ENCODE data around the gene PPIG. TPM values are rescaled to one million over a fixed set of nuclear protein-coding genes. Genes with fewer than 3 reads are reported as not detected.
"Not testable (repeated sequence)": the region's sequence is repeated elsewhere in the genome, so short reads cannot be mapped to it uniquely, and the experiment has no call there.

Gene PPIG
- total and polyA plus RNA-seq, 2 donors (not counting 3 experiments of a cell fraction or from before 2014, with no cell fraction given), result 13.4 to 44.9 TPM

GRCh38 chr2:169684135-169684565 lies 100.0 kb downstream of the PPIG start:
- H3K27ac ChIP-seq (ENCODE audit: insufficient read depth, low read depth, low read length), result no peak overlapping the region
- H3K4me3 ChIP-seq (replicated peaks in 1 of 3; ENCODE audit: insufficient read depth in 1 of 3, low read depth in 1 of 3, low read length in 3 of 3), result no peak overlapping the region
- POLR2A ChIA-PET, result no interaction called here
- H3K9ac ChIP-seq (replicated peaks; ENCODE audit: extremely low read depth, insufficient read depth, low read length), result no peak overlapping the region
- no peak for TF ChIP-seq CTCF (IDR thresholded peaks at IDR 0.05; ENCODE audit: extremely low read depth in 1 of 2, insufficient read depth in 1 of 2, low read depth in 1 of 2, low read length in 2 of 2)
- TF ChIP-seq MYC (IDR thresholded peaks at IDR 0.05; ENCODE audit: low read depth, low read length), result no peak
- no peak for TF ChIP-seq EZH2 (IDR thresholded peaks at IDR 0.05; ENCODE audit: borderline replicate concordance, low read depth, low read length, severe bottlenecking)
- TF ChIP-seq MAX (IDR thresholded peaks at IDR 0.05; ENCODE audit: insufficient read depth, insufficient read length), result no peak
- TF ChIP-seq JUN (IDR thresholded peaks at IDR 0.05; ENCODE audit: borderline replicate concordance, insufficient read depth, insufficient read length, low read depth), result no peak
- H3K79me2 ChIP-seq (ENCODE audit: control insufficient read depth, insufficient read depth, low read length), result no peaks in the 10 kb centered on the region
- BruUV-seq (replicated peaks), result no TSS peak
- H4K20me1 ChIP-seq (replicated peaks; ENCODE audit: control insufficient read depth, extremely low read depth, insufficient read depth, low read length), result no peaks in the 10 kb centered on the region
- dilution Hi-C loops (cut with MboI; ENCODE audit: extremely low pct_ligation_motif_present, low sequenced_read_pairs) (no loop called here), intact Hi-C loops (cut with micrococcal nuclease) (no loop called here)
- DNase-seq (ENCODE audit: low read depth, low spot score), result no peak
- H3K4me2 ChIP-seq (ENCODE audit: insufficient read depth, low read length), result no peak overlapping the region
- no peaks in the 10 kb centered on the region for H3K36me3 ChIP-seq (ENCODE audit: control insufficient read depth in 2 of 2, extremely low read depth in 1 of 2, insufficient read depth in 2 of 2, low read length in 2 of 2)
- no peaks in the 10 kb centered on the region for H3K4me1 ChIP-seq (ENCODE audit: control insufficient read depth, extremely low read depth, insufficient read depth, low read length)
- FAIRE-seq, result no peak
- H3K9me3 ChIP-seq (replicated peaks; ENCODE audit: control insufficient read depth, insufficient read depth, low read length), result no peaks in the 10 kb centered on the region
- no peak overlapping the region for H2AFZ ChIP-seq (ENCODE audit: low read depth, low read length)
- H3K9me1 ChIP-seq (replicated peaks; ENCODE audit: control insufficient read depth, extremely low read depth, insufficient read depth, low read length), result no peaks in the 10 kb centered on the region
- peaks cover 6 to 11% of the 10 kb centered on the region in 2 experiments for H3K27me3 ChIP-seq (ENCODE audit: control insufficient read depth in 2 of 2, insufficient read depth in 2 of 2, low read length in 2 of 2)
- CTCF ChIA-PET, result interaction anchor here (0.7 kb wide), 1 partner anchor 116 kb away, joined by 3 read pairs; no protein-coding TSS in a partner anchor

- POLR2A ChIA-PET; intact Hi-C loops (cut with micrococcal nuclease); H3K9me1 ChIP-seq (replicated peaks; ENCODE audit: control insufficient read depth, extremely low read depth, insufficient read depth, low read length); BruUV-seq (replicated peaks); H3K9me3 ChIP-seq (replicated peaks; ENCODE audit: control insufficient read depth, insufficient read depth, low read length); H4K20me1 ChIP-seq (replicated peaks; ENCODE audit: control insufficient read depth, extremely low read depth, insufficient read depth, low read length); DNase-seq (ENCODE audit: low read depth, low spot score); H2AFZ ChIP-seq (ENCODE audit: low read depth, low read length); FAIRE-seq; H3K9ac ChIP-seq (replicated peaks; ENCODE audit: extremely low read depth, insufficient read depth, low read length); H3K79me2 ChIP-seq (ENCODE audit: control insufficient read depth, insufficient read depth, low read length); H3K4me1 ChIP-seq (ENCODE audit: control insufficient read depth, extremely low read depth, insufficient read depth, low read length); H3K4me3 ChIP-seq (replicated peaks in 1 of 3; ENCODE audit: insufficient read depth in 1 of 3, low read depth in 1 of 3, low read length in 3 of 3); H3K27ac ChIP-seq (ENCODE audit: insufficient read depth, low read depth, low read length); H3K4me2 ChIP-seq (ENCODE audit: insufficient read depth, low read length); H3K36me3 ChIP-seq (ENCODE audit: control insufficient read depth in 2 of 2, extremely low read depth in 1 of 2, insufficient read depth in 2 of 2, low read length in 2 of 2); dilution Hi-C loops (cut with MboI; ENCODE audit: extremely low pct_ligation_motif_present, low sequenced_read_pairs): not testable (repeated sequence)
- peaks cover 8 to 11% of the 10 kb centered on the region in 2 experiments for H3K27me3 ChIP-seq (ENCODE audit: control insufficient read depth in 2 of 2, insufficient read depth in 2 of 2, low read length in 2 of 2)
- CTCF ChIA-PET, result interaction anchor here (0.7 kb wide), 1 partner anchor 117 kb away, joined by 3 read pairs; no protein-coding TSS in a partner anchor
Observed at GRCh38 chr2:169684712-169685111, 100.6 kb downstream of the PPIG start.

GRCh38 chr2:169686825-169687224 lies 102.7 kb downstream of the PPIG start:
- BruUV-seq (replicated peaks); H3K9me3 ChIP-seq (replicated peaks; ENCODE audit: control insufficient read depth, insufficient read depth, low read length); DNase-seq (ENCODE audit: low read depth, low spot score); H2AFZ ChIP-seq (ENCODE audit: low read depth, low read length); H3K9ac ChIP-seq (replicated peaks; ENCODE audit: extremely low read depth, insufficient read depth, low read length); H3K36me3 ChIP-seq (ENCODE audit: control insufficient read depth in 2 of 2, extremely low read depth in 1 of 2, insufficient read depth in 2 of 2, low read length in 2 of 2); FAIRE-seq; H3K4me2 ChIP-seq (ENCODE audit: insufficient read depth, low read length); H3K4me3 ChIP-seq (replicated peaks in 1 of 3; ENCODE audit: insufficient read depth in 1 of 3, low read depth in 1 of 3, low read length in 3 of 3); H3K4me1 ChIP-seq (ENCODE audit: control insufficient read depth, extremely low read depth, insufficient read depth, low read length); H3K27ac ChIP-seq (ENCODE audit: insufficient read depth, low read depth, low read length); POLR2A ChIA-PET; H3K79me2 ChIP-seq (ENCODE audit: control insufficient read depth, insufficient read depth, low read length); dilution Hi-C loops (cut with MboI; ENCODE audit: extremely low pct_ligation_motif_present, low sequenced_read_pairs); H3K9me1 ChIP-seq (replicated peaks; ENCODE audit: control insufficient read depth, extremely low read depth, insufficient read depth, low read length); H4K20me1 ChIP-seq (replicated peaks; ENCODE audit: control insufficient read depth, extremely low read depth, insufficient read depth, low read length): not testable (repeated sequence)
- CTCF ChIA-PET, result interaction anchor here (1.2 kb wide), 1 partner anchor 73 kb away, joined by 3 read pairs; no protein-coding TSS in a partner anchor
- intact Hi-C loops (cut with micrococcal nuclease), result loop anchor here (2.0 kb wide), 1 partner anchor 22 kb away; no protein-coding TSS in a partner anchor
- peaks cover 10 to 18% of the 10 kb centered on the region in 2 experiments for H3K27me3 ChIP-seq (ENCODE audit: control insufficient read depth in 2 of 2, insufficient read depth in 2 of 2, low read length in 2 of 2)
